HTR-8/SVneo (cell line): ENCODE measurements around the gene CDK17.
"Not testable (repeated sequence)": the region's sequence is repeated elsewhere in the genome, so short reads cannot be mapped to it uniquely, and the experiment has no call there.

Experiments used
- DNase-seq: peaks from one replicate; pipeline ENCODE4 v3.0.0; 2011; ENCODE audit warnings: low spot score, mixed read lengths; ENCODE audit not compliant: insufficient read length
- FAIRE-seq: peaks from 2 replicates; lab custom pipeline; 2011; peaks lifted over from hg19 to GRCh38; lab: Jason Lieb, UNC

The CDK17 gene

DNA sequence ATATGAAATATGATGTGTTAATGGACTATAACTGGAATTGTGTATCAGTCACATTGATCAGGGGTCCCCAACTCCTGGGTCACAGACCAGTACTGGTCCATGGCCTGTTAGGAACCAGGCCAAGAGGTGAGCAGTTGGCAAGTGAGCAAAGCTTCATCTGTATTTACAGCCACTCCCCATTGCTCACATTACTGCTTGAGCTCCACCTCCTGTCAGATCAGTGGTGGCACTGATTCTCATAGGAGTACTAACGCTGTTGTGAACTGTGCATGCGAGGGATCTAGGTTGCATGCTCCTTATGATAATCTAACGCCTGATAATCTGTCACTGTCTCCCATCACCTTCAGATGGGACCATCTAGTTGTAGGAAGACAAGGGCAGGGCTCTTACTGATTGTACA lies 72.3 kb downstream of the CDK17 start:
- no peak for DNase-seq
- FAIRE-seq, result no peak

DNA sequence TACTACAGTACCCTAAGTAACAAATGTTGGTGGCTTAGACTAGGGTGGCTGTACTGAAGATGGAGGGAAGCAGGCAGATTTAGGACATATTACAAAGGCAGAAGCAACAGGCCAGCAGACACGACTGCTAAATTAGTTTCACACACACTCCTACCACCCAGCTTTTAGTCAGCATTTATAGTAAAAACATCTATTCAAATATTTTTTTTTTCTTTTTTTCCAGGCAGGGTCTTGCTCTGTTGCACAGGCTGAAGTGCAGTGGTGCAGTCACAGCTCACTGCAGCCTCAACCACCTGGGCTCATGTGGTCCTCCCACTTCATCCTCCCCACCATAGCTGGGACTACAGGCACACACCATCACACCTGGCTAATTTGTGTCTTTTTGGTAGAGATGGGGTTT lies 72.9 kb downstream of the CDK17 start:
- FAIRE-seq, result no peak
- DNase-seq, result no peak

DNA sequence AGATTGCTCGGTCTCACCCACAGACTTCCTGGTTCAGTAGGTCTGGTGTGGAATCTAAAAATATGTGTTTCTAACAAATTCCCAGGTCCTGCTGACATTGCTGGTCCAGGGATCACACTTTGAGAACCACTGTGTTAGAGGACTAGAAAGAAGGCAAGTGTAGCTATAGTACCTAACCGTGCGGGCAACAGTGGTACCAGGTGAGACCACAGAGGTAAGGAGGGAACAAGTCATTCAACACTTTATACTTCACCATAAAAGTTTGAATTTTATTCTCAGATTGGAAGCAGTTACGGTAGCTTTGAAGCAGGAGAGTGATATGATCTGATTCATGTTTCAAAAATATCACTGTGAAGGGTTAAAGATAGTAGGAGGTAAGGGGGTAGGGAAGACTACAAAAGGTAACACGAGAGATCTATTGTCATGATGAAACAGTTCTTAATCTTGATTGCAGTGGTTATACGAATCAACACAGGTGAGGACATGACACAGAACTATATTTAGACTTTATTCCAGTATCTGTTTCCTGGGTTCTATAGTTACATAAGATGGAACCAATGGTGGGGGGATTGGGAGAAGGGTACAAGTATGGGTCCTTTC lies 73.5 kb downstream of the CDK17 start:
- no peak for FAIRE-seq
- DNase-seq, result no peak

DNA sequence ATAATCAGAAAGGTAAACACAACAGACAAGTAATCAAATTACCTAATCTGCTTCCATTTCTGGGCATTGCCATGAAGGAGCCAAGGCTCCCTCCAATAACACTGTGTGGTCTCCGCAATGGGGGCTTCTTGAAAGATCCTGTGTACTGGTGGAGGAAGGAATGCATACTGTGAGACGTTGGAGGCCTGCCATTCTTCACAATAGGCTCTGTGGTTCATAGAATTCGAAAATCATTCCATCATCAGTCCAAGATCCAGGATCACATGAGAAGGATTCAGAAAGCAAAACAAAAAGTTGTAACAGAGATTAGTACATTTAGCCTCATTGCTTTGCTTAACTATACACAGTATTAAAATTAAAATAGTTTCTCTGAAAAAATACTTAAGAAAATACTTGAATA lies 76.3 kb downstream of the CDK17 start:
- DNase-seq, result no peak
- FAIRE-seq, result no peak

DNA sequence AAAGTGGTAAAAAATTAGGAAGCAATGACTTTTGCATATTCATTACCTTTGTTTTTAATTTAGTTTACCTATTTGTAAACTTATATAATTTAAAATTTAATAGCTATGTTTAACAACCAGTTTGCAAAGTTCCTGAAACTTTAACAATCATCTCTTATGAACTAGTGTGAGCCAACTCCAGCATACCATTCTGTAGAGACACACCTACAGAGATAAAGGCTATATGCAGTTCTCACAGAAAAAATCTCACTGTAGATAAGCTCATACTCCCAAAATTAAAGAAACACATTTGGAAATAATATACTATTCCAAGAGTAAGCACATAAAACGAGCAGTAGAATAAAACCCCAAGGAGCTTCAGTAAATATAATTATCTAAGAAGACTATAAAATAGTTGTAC lies 77.5 kb downstream of the CDK17 start:
- DNase-seq (no peak), FAIRE-seq (no peak)

DNA sequence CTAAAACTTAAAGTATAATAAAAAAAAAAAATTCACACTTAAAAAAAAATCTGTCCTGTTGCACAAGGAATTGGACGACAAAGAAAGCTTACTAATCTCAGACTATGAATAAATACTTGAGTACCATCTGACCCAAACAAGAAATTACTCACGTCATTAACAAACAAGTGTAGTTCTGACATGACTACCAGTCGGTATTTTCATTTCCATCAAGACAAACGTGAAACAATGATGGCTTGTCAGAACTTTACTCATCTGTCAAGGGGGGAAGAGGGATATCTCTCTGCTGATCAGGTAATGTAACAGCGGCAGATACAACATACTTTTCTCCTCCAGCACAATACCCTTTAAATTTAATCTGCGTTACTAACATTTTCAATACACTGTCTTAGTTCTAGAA lies 78.3 kb downstream of the CDK17 start:
- no peak for DNase-seq
- no peak for FAIRE-seq

DNA sequence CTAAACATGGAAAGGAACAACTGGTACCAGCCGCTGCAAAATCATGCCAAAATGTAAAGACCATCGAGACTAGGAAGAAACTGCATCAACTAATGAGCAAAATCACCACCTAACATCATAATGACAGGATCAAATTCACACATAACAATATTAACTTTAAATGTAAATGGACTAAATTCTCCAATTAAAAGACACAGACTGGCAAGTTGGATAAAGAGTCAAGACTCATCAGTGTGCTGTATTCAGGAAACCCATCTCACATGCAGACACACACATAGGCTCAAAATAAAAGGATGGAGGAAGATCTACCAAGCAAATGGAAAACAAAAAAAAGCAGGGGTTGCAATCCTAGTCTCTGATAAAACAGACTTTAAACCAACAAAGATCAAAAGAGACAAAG lies 82.4 kb downstream of the CDK17 start:
- not testable (repeated sequence) for FAIRE-seq, DNase-seq

DNA sequence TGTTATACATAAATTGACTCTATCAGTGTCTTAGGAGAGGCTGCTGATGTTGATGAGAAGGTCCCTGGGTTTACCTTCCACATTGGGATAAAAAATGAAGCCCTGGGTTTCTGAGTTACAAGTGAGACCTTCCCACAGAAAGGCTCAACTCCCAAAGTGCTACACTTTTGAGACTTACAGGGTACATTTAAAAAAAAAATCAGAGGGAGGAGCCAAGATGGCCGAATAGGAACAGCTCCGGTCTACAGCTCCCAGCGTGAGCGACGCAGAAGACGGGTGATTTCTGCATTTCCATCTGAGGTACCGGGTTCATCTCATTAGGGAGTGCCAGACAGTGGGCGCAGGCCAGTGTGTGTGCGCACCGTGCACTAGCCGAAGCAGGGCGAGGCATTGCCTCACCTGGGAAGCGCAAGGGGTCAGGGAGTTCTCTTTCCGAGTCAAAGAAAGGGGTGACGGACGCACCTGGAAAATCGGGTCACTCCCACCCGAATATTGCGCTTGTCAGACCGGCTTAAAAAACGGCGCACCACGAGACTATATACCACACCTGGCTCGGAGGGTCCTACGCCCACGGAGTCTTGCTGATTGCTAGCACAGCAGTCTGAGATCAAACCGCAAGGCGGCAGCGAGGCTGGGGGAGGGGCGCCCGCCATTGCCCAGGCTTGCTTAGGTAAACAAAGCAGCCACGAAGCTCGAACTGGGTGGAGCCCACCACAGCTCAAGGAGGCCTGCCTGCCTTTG lies 84.3 kb downstream of the CDK17 start:
- not testable (repeated sequence) for DNase-seq, FAIRE-seq

DNA sequence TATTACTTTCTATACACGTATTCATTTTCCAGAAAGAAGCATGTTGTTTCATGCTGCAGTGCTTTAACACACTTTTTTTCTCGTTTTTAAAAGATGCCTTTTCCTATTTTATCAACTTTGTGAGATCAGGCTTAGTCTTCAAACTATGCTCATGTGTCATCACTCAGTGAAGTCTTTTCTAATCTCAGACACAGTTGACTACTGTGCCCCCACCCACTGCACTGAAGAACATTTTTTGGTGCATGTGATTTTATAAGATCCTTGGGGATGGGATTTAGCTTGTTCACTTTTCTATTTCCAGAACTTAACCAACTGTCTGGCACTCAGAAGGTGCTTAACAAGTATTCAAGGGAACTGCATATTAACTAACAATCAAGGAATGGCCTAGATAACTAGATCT lies 85.5 kb downstream of the CDK17 start:
- FAIRE-seq, result no peak
- no peak for DNase-seq

DNA sequence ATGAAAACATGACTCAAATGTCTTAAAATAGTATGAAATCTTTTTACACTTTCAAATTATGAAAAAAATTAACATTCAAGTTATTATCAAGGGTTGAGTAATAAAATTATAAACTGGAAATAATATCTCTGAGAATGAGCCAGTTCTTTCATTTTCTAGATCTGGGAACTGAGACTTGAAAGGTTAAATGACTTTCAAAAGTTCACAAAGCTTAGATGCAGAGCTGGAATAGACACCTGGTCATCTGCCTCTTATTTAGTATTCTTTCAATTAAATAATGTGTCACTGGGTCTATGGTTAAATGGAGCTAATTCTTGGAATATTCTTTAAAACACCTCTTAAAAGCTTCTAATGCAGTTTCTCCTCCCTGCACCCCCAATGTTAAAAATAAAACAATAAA lies 86.6 kb downstream of the CDK17 start:
- FAIRE-seq (no peak), DNase-seq (no peak)

DNA sequence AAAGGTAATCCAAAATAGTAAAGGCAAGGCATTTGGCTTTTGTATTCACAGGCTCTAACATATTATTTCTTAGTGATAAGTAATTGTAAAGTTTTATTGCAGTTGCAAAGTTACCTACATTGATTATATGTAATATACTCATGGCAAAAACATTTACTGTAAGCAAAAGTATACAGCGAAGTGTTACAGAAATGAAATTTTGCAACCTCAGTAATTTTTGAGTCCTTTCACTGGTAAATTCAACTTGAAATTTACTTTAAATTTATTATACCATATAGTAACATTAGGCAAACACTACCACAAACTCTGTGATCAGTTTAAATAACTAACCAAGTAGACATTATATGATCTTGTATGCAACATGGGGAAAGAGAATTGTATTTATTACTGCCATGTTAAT lies 89.0 kb downstream of the CDK17 start:
- DNase-seq, result no peak
- FAIRE-seq, result no peak

DNA sequence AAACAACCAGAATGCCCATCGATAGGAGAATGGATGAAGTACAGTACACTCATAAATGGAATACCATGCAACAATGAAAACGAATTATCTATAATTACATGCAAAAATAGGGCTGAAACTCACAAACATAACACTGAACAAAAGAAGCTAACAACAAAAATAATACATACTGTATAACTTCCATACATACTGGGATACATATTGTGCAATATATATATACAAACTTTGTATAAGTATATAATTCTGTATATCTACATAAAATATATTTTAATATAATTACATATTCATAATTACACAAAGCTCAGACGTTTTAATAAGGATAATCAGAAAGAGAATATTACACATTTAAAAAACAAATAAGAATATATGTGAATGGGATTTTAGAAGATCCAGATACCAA lies 90.2 kb downstream of the CDK17 start:
- no peak for FAIRE-seq

DNA sequence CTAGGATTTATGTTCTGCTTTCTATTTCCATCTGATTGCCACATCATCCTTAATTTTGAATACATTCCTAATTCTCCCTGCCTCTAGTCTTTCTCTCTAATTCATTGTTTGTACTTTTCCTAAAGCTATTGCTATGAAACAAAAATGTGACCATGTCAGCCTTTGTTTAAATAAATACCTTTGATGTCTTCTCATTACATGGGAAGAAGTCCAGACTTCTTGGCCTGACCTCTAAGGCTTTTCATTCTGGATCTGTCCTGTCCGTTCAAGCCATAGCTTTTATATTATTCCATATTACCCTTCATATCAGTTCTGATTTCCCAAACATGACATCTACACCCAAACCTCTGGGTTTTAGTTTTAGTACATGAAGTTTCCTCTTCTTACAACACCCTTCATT lies 91.4 kb downstream of the CDK17 start:
- FAIRE-seq (no peak), DNase-seq (no peak)

More for the DNA sequence above, 90.2 kb downstream of the CDK17 start:
- no peak for DNase-seq

DNA sequence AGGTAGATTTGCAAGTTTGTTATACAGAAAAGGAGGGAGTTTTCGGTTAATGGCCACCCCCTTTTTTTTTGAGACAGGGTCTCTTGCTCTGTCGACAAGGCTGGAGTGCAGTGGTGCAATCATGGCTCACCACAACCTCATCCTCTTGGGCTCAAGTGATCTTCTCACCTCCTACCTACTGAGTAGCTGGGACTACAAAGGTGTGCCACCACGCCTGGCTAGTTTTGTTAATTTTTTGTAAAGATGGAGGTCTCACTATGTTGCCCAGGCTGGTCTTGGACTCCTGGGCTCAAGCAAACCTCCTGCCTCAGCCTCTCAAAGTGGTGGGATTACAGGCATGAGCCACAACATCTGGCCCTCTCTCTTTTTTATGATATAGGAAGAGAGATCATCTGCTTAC lies 94.6 kb downstream of the CDK17 start:
- DNase-seq (no peak), FAIRE-seq (no peak)

DNA sequence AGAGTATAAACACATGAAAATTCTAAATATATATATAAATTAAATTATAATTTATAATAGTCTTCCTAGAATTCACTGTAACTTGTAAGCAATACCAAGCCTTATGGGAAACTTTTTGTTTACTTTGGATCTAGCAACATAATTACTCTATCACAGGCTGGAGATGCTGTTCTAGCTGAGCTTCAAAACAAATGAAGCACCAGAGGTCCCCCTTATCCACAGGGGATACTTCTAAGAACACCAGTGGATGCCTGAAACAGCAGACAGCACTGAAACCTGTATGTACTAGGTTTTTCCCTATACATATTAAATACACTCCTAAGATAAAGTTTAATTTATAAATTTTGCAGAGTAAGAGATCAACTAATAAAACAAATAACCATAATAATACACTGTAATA lies 96.6 kb downstream of the CDK17 start:
- FAIRE-seq (no peak), DNase-seq (no peak)

DNA sequence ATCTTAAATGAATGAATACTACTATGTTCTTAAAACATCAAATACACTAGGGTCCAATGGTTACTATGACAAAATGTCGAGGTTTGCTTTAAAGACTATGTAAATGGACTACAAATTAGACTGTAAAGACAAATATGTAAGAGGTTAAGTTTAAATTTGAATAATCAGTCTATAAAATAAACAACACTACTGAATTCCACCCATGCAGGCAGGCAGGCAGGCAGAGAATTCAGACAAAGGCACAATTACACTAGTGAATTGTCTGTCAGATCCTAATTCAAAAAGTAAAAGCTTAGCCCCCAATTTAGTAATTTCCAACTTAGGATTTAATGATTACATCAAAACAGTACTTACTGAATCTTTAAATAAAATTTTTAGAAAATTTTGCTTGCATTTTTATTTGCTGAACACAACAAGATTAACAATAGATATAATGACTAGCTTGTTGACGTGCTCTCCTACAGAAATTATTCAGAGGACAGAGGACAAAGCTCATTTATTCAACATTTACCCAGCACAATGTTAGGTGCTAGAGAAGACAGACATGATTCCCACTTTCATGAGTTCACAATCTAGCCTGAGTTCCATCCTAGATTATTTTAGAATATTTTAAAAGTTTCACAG lies 97.4 kb downstream of the CDK17 start:
- FAIRE-seq, result no peak
- no peak for DNase-seq

DNA sequence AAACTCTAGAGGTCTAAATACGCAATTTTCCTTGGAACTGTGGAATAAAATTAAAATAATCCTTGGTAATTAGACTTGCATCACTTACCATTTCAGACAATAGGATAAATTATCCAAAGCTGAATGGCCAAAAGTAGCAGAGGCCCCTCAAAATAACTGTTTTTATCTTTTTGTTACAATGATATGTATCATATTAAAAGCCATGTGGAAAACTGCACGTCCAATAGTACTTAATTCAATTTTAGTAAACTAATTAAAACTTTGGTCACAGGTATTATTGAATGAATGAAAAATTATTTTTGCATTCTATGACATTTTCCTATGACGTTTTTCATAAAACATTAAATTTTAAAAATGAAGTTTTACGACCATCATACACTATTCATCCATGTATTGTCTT lies 98.5 kb downstream of the CDK17 start:
- DNase-seq (no peak), FAIRE-seq (no peak)

DNA sequence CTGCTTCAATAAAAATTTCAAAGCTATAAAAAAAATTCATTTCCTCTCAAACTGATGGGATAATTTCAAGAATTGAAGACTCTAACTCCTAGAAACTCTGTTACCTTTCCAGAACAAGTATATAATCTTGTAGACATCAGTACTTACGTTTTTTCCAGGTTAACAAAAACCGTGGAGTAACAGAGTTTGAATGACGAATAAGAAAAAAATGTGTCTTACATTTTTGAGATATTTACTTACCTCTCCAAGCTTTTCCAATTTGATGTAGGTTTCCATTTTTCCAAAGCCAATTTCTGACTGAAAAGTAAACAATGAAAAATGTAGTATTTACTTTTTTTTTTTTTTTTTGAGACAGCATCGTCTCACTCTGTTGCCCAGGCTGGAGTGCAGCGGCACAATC lies 100.2 kb downstream of the CDK17 start:
- DNase-seq (no peak), FAIRE-seq (no peak)

DNA sequence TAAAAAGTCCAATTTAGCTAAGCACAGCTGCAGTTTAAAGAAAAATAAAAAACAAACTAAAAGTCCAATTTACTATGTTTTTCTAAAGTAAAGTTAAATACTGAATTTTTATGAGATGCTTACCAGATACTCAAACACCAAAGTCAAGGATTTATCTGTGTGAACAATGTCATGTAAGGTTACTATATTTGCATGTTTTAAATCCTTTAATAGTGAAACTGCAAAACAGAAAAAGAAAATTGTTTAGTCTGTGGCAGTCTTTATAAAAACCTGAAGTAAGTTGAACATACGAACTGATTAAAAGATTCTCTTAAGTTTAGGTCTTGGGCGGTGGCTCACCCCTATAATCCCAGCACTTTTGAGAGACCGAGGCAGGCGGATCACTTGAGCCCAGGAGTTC lies 102.7 kb downstream of the CDK17 start:
- DNase-seq (no peak), FAIRE-seq (no peak)

DNA sequence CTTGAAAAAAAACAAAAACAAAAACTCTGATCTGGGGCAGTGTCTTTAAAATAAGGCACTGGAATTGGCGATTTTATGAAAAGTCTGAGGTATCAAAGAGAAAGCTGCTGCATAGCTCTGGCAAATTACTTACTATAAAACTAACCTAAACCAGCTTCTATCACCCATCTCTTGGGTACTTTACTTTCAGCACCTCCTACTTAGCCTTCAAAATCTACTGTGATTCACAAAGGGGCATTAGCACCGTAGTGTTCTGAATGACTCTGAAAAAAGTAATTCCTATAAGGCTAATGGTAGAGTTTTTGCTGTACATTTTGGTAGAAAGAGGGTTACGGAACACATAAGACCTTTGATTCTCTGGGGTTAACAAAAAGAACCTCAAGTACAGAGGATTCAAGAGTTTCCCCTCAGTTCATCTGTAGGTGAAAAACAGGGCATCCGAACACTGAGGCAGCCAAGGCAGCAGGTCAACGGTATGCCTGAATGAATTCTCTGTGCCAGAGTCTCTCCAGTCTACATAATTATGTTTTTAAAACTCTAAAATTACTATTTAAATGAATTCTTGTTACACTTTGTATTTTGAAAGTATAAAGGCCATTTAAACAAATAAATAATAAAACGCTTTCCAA lies 104.6 kb downstream of the CDK17 start:
- DNase-seq, result no peak
- FAIRE-seq, result no peak

DNA sequence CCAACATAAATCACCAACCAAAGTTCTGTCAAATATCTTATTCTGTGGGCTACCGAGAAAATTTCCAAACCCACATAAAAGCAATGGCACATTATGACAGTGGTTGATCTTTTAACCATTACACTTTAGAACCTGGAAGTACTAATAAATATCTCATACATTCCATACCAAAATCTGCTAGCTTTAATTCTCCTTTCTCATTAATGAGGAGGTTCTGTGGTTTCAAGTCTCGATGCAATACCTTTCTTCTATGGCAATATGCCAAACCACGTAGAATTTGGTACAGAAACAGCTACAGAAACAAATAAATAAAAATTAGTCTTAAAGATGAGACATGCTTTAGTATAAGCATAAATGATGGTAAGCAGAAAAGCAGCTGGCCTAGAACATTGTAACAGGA lies 105.4 kb downstream of the CDK17 start:
- FAIRE-seq (no peak), DNase-seq (peak; percentile 1)
